ENCODE measurements around the gene TMEM130. TPM values are rescaled to one million over a fixed set of nuclear protein-coding genes. Genes with fewer than 3 reads are reported as not detected.

TMEM130 gene
- total and polyA plus RNA-seq, 4 donors, result not detected

GRCh38 chr7:98802088-98802780 is 67.6 kb downstream of the TMEM130 start:
- H3K4me1 ChIP-seq (ENCODE audit: control insufficient read depth in 4 of 4, insufficient read depth in 4 of 4, low read length in 3 of 4), result no peaks in the 10 kb centered on the region
- no peaks in the 10 kb centered on the region for H3K27me3 ChIP-seq (ENCODE audit: control insufficient read depth in 4 of 4, insufficient read depth in 4 of 4, low read length in 3 of 4)
- H3K9ac ChIP-seq (ENCODE audit: low read depth in 1 of 2, low read length in 2 of 2), result no peak overlapping the region
- TF ChIP-seq TAF1 (conservative IDR thresholded peaks at IDR 0.05) (no peak), FOXA2 (IDR thresholded peaks at IDR 0.05) (no peak), HNF4A (conservative IDR thresholded peaks at IDR 0.05) (no peak), FOXA1 (IDR thresholded peaks at IDR 0.05) (no peak)
- peaks cover 0 to 9% (median 6%) of the 10 kb centered on the region in 4 donors for H3K9me3 ChIP-seq (ENCODE audit: control insufficient read depth in 4 of 4, low read length in 3 of 4)
- 48% methylated on average over 7 of the region's 7 CpGs for WGBS
- H3K27ac ChIP-seq (ENCODE audit: low read depth in 1 of 2, low read length in 2 of 2), result no peak overlapping the region
- no peak for DNase-seq (ENCODE audit: low spot score)
- no peak overlapping the region for H3K4me3 ChIP-seq (ENCODE audit: low read depth in 1 of 3, low read length in 3 of 3)
- H3K36me3 ChIP-seq (ENCODE audit: control insufficient read depth in 4 of 4, insufficient read depth in 3 of 4, low read depth in 1 of 4, low read length in 3 of 4), result no peaks in the 10 kb centered on the region

DNA sequence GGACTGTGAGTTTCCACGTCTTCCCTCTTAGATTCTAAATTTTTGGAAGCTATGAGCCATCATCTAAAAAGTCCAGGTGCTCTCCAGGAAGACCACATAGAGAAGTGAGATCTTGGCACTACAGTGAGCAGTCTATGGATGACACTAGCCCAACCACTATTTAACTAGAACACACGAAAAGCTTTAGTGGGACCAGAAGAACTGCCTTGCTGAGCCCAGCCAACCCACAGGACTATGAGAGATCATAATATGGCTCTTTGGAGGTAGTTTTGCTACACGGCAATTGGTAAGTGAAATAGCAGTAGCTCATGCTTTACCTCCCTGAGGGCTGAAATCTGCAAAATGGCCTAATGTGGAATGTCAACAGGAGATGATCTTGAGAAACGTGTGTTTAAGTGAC is 68.8 kb downstream of the TMEM130 start:
- peaks cover 0 to 9% (median 5%) of the 10 kb centered on the region in 4 donors for H3K9me3 ChIP-seq (ENCODE audit: control insufficient read depth in 4 of 4, low read length in 3 of 4)
- H3K4me1 ChIP-seq (ENCODE audit: control insufficient read depth in 4 of 4, insufficient read depth in 4 of 4, low read length in 3 of 4), result no peaks in the 10 kb centered on the region
- no peak for TF ChIP-seq HNF4A (conservative IDR thresholded peaks at IDR 0.05)
- no peak for TF ChIP-seq RXRA (IDR thresholded peaks at IDR 0.05)
- TF ChIP-seq JUND (IDR thresholded peaks at IDR 0.05), result no peak
- TF ChIP-seq FOXA2 (IDR thresholded peaks at IDR 0.05), result no peak
- TF ChIP-seq FOXA1 (IDR thresholded peaks at IDR 0.05), result no peak
- TF ChIP-seq, protein P1, sequence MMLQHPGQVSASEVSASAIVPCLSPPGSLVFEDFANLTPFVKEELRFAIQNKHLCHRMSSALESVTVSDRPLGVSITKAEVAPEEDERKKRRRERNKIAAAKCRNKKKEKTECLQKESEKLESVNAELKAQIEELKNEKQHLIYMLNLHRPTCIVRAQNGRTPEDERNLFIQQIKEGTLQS (IDR thresholded peaks at IDR 0.05), result no peak
- TF ChIP-seq, protein P2, sequence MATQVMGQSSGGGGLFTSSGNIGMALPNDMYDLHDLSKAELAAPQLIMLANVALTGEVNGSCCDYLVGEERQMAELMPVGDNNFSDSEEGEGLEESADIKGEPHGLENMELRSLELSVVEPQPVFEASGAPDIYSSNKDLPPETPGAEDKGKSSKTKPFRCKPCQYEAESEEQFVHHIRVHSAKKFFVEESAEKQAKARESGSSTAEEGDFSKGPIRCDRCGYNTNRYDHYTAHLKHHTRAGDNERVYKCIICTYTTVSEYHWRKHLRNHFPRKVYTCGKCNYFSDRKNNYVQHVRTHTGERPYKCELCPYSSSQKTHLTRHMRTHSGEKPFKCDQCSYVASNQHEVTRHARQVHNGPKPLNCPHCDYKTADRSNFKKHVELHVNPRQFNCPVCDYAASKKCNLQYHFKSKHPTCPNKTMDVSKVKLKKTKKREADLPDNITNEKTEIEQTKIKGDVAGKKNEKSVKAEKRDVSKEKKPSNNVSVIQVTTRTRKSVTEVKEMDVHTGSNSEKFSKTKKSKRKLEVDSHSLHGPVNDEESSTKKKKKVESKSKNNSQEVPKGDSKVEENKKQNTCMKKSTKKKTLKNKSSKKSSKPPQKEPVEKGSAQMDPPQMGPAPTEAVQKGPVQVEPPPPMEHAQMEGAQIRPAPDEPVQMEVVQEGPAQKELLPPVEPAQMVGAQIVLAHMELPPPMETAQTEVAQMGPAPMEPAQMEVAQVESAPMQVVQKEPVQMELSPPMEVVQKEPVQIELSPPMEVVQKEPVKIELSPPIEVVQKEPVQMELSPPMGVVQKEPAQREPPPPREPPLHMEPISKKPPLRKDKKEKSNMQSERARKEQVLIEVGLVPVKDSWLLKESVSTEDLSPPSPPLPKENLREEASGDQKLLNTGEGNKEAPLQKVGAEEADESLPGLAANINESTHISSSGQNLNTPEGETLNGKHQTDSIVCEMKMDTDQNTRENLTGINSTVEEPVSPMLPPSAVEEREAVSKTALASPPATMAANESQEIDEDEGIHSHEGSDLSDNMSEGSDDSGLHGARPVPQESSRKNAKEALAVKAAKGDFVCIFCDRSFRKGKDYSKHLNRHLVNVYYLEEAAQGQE (IDR thresholded peaks at IDR 0.05), result no peak
- no peak for TF ChIP-seq GABPA (IDR thresholded peaks at IDR 0.05 in 1 of 2, conservative IDR thresholded peaks at IDR 0.05 in 1 of 2)
- no peak for TF ChIP-seq CTCF (IDR thresholded peaks at IDR 0.05; ENCODE audit: low read depth, low read length, missing input control)
- no peak for TF ChIP-seq NR2F2 (IDR thresholded peaks at IDR 0.05)
- no peak for TF ChIP-seq MAX (IDR thresholded peaks at IDR 0.05)
- no peak for TF ChIP-seq TAF1 (conservative IDR thresholded peaks at IDR 0.05)
- no peak for TF ChIP-seq SP1 (IDR thresholded peaks at IDR 0.05)
- no peak for TF ChIP-seq YY1 (IDR thresholded peaks at IDR 0.05)
- 85% methylated on average over 4 of the region's 4 CpGs for WGBS
- H3K9ac ChIP-seq (ENCODE audit: low read depth in 1 of 2, low read length in 2 of 2), result no peak overlapping the region
- no peak for DNase-seq (ENCODE audit: low spot score)
- H3K4me3 ChIP-seq (ENCODE audit: low read depth in 1 of 3, low read length in 3 of 3), result no peak overlapping the region
- H3K27ac ChIP-seq (ENCODE audit: low read depth in 1 of 2, low read length in 2 of 2), result no peak overlapping the region
- no peaks in the 10 kb centered on the region for H3K27me3 ChIP-seq (ENCODE audit: control insufficient read depth in 4 of 4, insufficient read depth in 4 of 4, low read length in 3 of 4)
- H3K36me3 ChIP-seq (ENCODE audit: control insufficient read depth in 4 of 4, insufficient read depth in 3 of 4, low read depth in 1 of 4, low read length in 3 of 4), result no peaks in the 10 kb centered on the region

All from liver (tissue), 9 donors.